Urinary bladder (tissue), 4 donors: ENCODE data around the gene FBXW11. TPM values are rescaled to one million over a fixed set of nuclear protein-coding genes. Genes with fewer than 3 reads are reported as not detected.
"Not testable (repeated sequence)": the region's sequence is repeated elsewhere in the genome, so short reads cannot be mapped to it uniquely, and the experiment has no call there.

ENCODE experiments used
- DNase-seq: peaks from one replicate; pipeline ENCODE4 v3.0.0-alpha.2; 2015; ENCODE audit errors: extremely low spot score
- H3K27ac ChIP-seq: one replicate; pipeline ENCODE4 v1.5.1; 2013; ENCODE audit warnings: low read depth, mild to moderate bottlenecking, moderate library complexity
- H3K36me3 ChIP-seq: one replicate; pipeline ENCODE4 v1.6.1; 2013; ENCODE audit warnings: mild to moderate bottlenecking, moderate library complexity; ENCODE audit not compliant: insufficient read depth
- H3K4me1 ChIP-seq: one replicate; pipeline ENCODE4 v1.6.1; 2013; ENCODE audit warnings: mild to moderate bottlenecking, moderate library complexity; ENCODE audit not compliant: insufficient read depth
- H3K4me3 ChIP-seq: one replicate; pipeline ENCODE4 v1.5.1; 2013; ENCODE audit warnings: low read depth, low read length
- WGBS: extraction: QIAGEN DNeasy Blood & Tissue Kit; methylation state at CpG from one replicate; pipeline ENCODE4 v1.1.7; 2013; 5-methylcytosine and 5-hydroxymethylcytosine counted together
- polyA plus RNA-seq: library from polyadenylated mRNA; stranded (reverse); fragments of 200-250 nt; gene quantifications from one replicate; pipeline ENCODE4 v1.2.3, GENCODE V29; 2013
- total RNA-seq: library from RNA; depleted of rRNA; stranded (reverse); fragments of >200 nt; gene quantifications from one replicate; pipeline ENCODE4 v1.2.3, GENCODE V29; 2014
- donor health status: healthy with polysubstance abuse.
- donor health status: healthy.

FBXW11 gene
- total and polyA plus RNA-seq, 2 donors, result 28.3 to 81.3 TPM

- no peaks in the 10 kb centered on the region for H3K4me1 ChIP-seq
- H3K27ac ChIP-seq, result no peak overlapping the region
- H3K4me3 ChIP-seq, result no peak overlapping the region
- no peak for DNase-seq
- WGBS, result 83% methylated on average over 5 of the region's 5 CpGs
- no peaks in the 10 kb centered on the region for H3K36me3 ChIP-seq
These were observed 17.2 kb downstream of the FBXW11 start for GRCh38 chr5:171989276-171989675.

GRCh38 chr5:171986772-171987171 is 19.7 kb downstream of the FBXW11 start:
- H3K4me3 ChIP-seq, result no peak overlapping the region
- no peaks in the 10 kb centered on the region for H3K4me1 ChIP-seq
- WGBS, result 88% methylated on average over 4 of the region's 4 CpGs
- no peak overlapping the region for H3K27ac ChIP-seq
- H3K36me3 ChIP-seq, result no peaks in the 10 kb centered on the region
- DNase-seq, result no peak

GRCh38 chr5:171984748-171985419 is 21.6 kb downstream of the FBXW11 start:
- no peak overlapping the region for H3K4me3 ChIP-seq
- no peak overlapping the region for H3K27ac ChIP-seq
- no peaks in the 10 kb centered on the region for H3K4me1 ChIP-seq
- 77% methylated on average over 6 of the region's 6 CpGs for WGBS
- DNase-seq, result no peak
- no peaks in the 10 kb centered on the region for H3K36me3 ChIP-seq

- 95% methylated on average over 2 of the region's 2 CpGs for WGBS
- DNase-seq, result no peak
- Histone ChIP-seq H3K4me1 (no peaks in the 10 kb centered on the region), H3K27ac (no peak overlapping the region), H3K36me3 (no peaks in the 10 kb centered on the region), H3K4me3 (no peak overlapping the region)
These were observed 24.6 kb downstream of the FBXW11 start for GRCh38 chr5:171981847-171982246.

GRCh38 chr5:171980792-171981191 is 25.6 kb downstream of the FBXW11 start:
- H3K36me3 ChIP-seq, result no peaks in the 10 kb centered on the region
- DNase-seq, result no peak
- no peaks in the 10 kb centered on the region for H3K4me1 ChIP-seq
- H3K4me3 ChIP-seq, result no peak overlapping the region
- WGBS, result 95% methylated on average over 3 of the region's 3 CpGs
- no peak overlapping the region for H3K27ac ChIP-seq

GRCh38 chr5:171979606-171980005 is 26.8 kb downstream of the FBXW11 start:
- Histone ChIP-seq H3K36me3 (no peaks in the 10 kb centered on the region), H3K4me3 (no peak overlapping the region), H3K27ac (no peak overlapping the region), H3K4me1 (no peaks in the 10 kb centered on the region)
- WGBS, result 98% methylated on average over 8 of the region's 8 CpGs
- no peak for DNase-seq

GRCh38 chr5:171978519-171978918 is 27.9 kb downstream of the FBXW11 start:
- Histone ChIP-seq H3K27ac (no peak overlapping the region), H3K4me1 (no peaks in the 10 kb centered on the region), H3K4me3 (no peak overlapping the region), H3K36me3 (no peaks in the 10 kb centered on the region)
- 89% methylated on average over 4 of the region's 4 CpGs for WGBS
- no peak for DNase-seq

- Histone ChIP-seq H3K36me3 (no peaks in the 10 kb centered on the region), H3K4me1 (no peaks in the 10 kb centered on the region), H3K27ac (no peak overlapping the region), H3K4me3 (no peak overlapping the region)
- no peak for DNase-seq
- WGBS, result 92% methylated on average over 1 of the region's 1 CpG
These were observed 28.4 kb downstream of the FBXW11 start for GRCh38 chr5:171978016-171978415.

- H3K27ac ChIP-seq, H3K4me3 ChIP-seq, H3K4me1 ChIP-seq, DNase-seq, H3K36me3 ChIP-seq: not testable (repeated sequence)
- 88% methylated on average over 6 of the region's 6 CpGs for WGBS
These were observed 29.0 kb downstream of the FBXW11 start for GRCh38 chr5:171977244-171977950.

- Histone ChIP-seq H3K36me3 (no peaks in the 10 kb centered on the region), H3K4me3 (no peak overlapping the region), H3K4me1 (no peaks in the 10 kb centered on the region), H3K27ac (no peak overlapping the region)
- 53% methylated on average over 5 of the region's 5 CpGs for WGBS
- no peak for DNase-seq
These were observed 30.4 kb downstream of the FBXW11 start for GRCh38 chr5:171975877-171976667.

GRCh38 chr5:171975262-171975876 is 31.1 kb downstream of the FBXW11 start:
- Histone ChIP-seq H3K36me3 (no peaks in the 10 kb centered on the region), H3K4me3 (no peak overlapping the region), H3K27ac (no peak overlapping the region), H3K4me1 (no peaks in the 10 kb centered on the region)
- DNase-seq, result no peak
- 61% methylated on average over 3 of the region's 3 CpGs for WGBS

GRCh38 chr5:171970826-171971225 is 35.6 kb downstream of the FBXW11 start:
- H3K4me1 ChIP-seq, result no peaks in the 10 kb centered on the region
- H3K4me3 ChIP-seq, result no peak overlapping the region
- DNase-seq, result no peak
- no peaks in the 10 kb centered on the region for H3K36me3 ChIP-seq
- WGBS, result 74% methylated on average over 2 of the region's 2 CpGs
- H3K27ac ChIP-seq, result no peak overlapping the region

GRCh38 chr5:171969288-171969880 is 37.1 kb downstream of the FBXW11 start:
- Histone ChIP-seq H3K4me3 (no peak overlapping the region), H3K36me3 (no peaks in the 10 kb centered on the region), H3K4me1 (no peaks in the 10 kb centered on the region), H3K27ac (no peak overlapping the region)
- WGBS, result 87% methylated on average over 4 of the region's 4 CpGs
- DNase-seq, result no peak
